ENCODE results near the gene TNFAIP8L1.
A peak's percentile ranks its signal among the peaks of the same experiment; 100 is the strongest.

TNFAIP8L1 gene

GRCh38 chr19:4597975-4598671 is 41.2 kb upstream of the TNFAIP8L1 start (continued):
- TF ChIP-seq ZNF398 (tag by site-specific recombination; IDR thresholded peaks at IDR 0.05) (peak; percentile 48), ZNF785 (tag by site-specific recombination; IDR thresholded peaks at IDR 0.05) (no peak), ZNF548 (tag by site-specific recombination; IDR thresholded peaks at IDR 0.05) (no peak), ZNF26 (tag by site-specific recombination; IDR thresholded peaks at IDR 0.05) (no peak), GLIS1 (tag by site-specific recombination; IDR thresholded peaks at IDR 0.05) (no peak), KLF7 (tag by site-specific recombination; IDR thresholded peaks at IDR 0.05; ENCODE audit: borderline replicate concordance) (no peak), ZNF433 (tag by site-specific recombination; IDR thresholded peaks at IDR 0.05; ENCODE audit: low read depth) (no peak), ZNF596 (tag by site-specific recombination; IDR thresholded peaks at IDR 0.05) (no peak), ZNF664 (tag by site-specific recombination; IDR thresholded peaks at IDR 0.05) (no peak), ZNF624 (tag by site-specific recombination; IDR thresholded peaks at IDR 0.05) (no peak), YY2 (tag by site-specific recombination; IDR thresholded peaks at IDR 0.05) (no peak), ZNF791 (tag by site-specific recombination; IDR thresholded peaks at IDR 0.05) (no peak), YY1 (tag by site-specific recombination; IDR thresholded peaks at IDR 0.05) (no peak), OVOL3 (tag by site-specific recombination; IDR thresholded peaks at IDR 0.05) (no peak), ZNF626 (tag by site-specific recombination; IDR thresholded peaks at IDR 0.05) (no peak), KLF9 (tag by site-specific recombination; IDR thresholded peaks at IDR 0.05; ENCODE audit: low read depth) (peak; percentile 66), ZNF701 (tag by site-specific recombination; IDR thresholded peaks at IDR 0.05) (no peak), ZNF843 (tag by site-specific recombination; IDR thresholded peaks at IDR 0.05) (no peak), ZBTB26 (tag by site-specific recombination; optimal IDR thresholded peaks at IDR 0.05) (peak; percentile 16), ZNF350 (tag by site-specific recombination; IDR thresholded peaks at IDR 0.05) (no peak), ZSCAN16 (tag by site-specific recombination; IDR thresholded peaks at IDR 0.05) (no peak), ZNF777 (tag by site-specific recombination; IDR thresholded peaks at IDR 0.05; ENCODE audit: borderline replicate concordance) (no peak), PBX3 (CRISPR knock-in tag; IDR thresholded peaks at IDR 0.05) (no peak), ZNF707 (tag by site-specific recombination; IDR thresholded peaks at IDR 0.05) (no peak), ZNF169 (tag by site-specific recombination; IDR thresholded peaks at IDR 0.05) (no peak), ZNF501 (tag by site-specific recombination; IDR thresholded peaks at IDR 0.05) (no peak), ZNF610 (tag by site-specific recombination; IDR thresholded peaks at IDR 0.05; ENCODE audit: borderline replicate concordance) (0 out of 2 replicates have a peak, but pooled peaks have one; percentile 39), PRDM10 (tag by site-specific recombination; IDR thresholded peaks at IDR 0.05) (no peak), SP2 (tag by site-specific recombination; IDR thresholded peaks at IDR 0.05) (peak; percentile 43), WT1 (tag by site-specific recombination; IDR thresholded peaks at IDR 0.05) (no peak), ZNF23 (tag by site-specific recombination; IDR thresholded peaks at IDR 0.05; ENCODE audit: borderline replicate concordance) (no peak)

Data from HEK293 (cell line).